Activated CD4-positive, alpha-beta T cell treated with anti-CD3 and anti-CD28 coated beads, Interleukin-2, amount 10 ng/mL, durations not matched to agents 7 days and 5 days (primary cell): Measurements from ENCODE around the gene IL15RA. TPM values are rescaled to one million over a fixed set of nuclear protein-coding genes. Genes with fewer than 3 reads are reported as not detected.
A peak's percentile ranks its signal among the peaks of the same experiment; 100 is the strongest.

Source experiments
- CTCF ChIA-PET: fragments of 350-600 bp; sonication (Branson Sonifier 250); formaldehyde crosslinking; loops from one replicate; lab custom pipeline; 2021; ENCODE audit warnings: antibody characterized with exemption; lab: Charles Lee
- POLR2A ChIA-PET: fragments of 350-600 bp; sonication (Branson Sonifier 250); formaldehyde crosslinking; loops from one replicate; lab custom pipeline; 2021; ENCODE audit warnings: antibody characterized with exemption; lab: Charles Lee
- DNase-seq: peaks from one replicate; pipeline ENCODE4 v3.0.0-alpha.2; 2020
- H3K27ac Mint-ChIP-seq: one replicate; pipeline ENCODE4 v1.8.0; 2021; ENCODE audit warnings: mild to moderate bottlenecking, moderate library complexity, mixed read lengths
- H3K27me3 Mint-ChIP-seq: one replicate; pipeline ENCODE4 v1.8.0; 2021; ENCODE audit warnings: mixed read lengths
- H3K36me3 Mint-ChIP-seq: one replicate; pipeline ENCODE4 v1.8.0; 2021; ENCODE audit warnings: low read depth, mixed read lengths
- H3K4me1 Mint-ChIP-seq: one replicate; pipeline ENCODE4 v1.8.0; 2021; ENCODE audit warnings: mixed read lengths
- H3K4me3 Mint-ChIP-seq: one replicate; pipeline ENCODE4 v1.8.0; 2021; ENCODE audit warnings: mild to moderate bottlenecking, moderate library complexity, mixed read lengths
- H3K9me3 Mint-ChIP-seq: one replicate; pipeline ENCODE4 v1.8.0; 2021; ENCODE audit warnings: mixed read lengths
- total RNA-seq, 2 experiments: library from RNA; stranded (reverse); gene quantifications; one replicate each; pipeline ENCODE4 v1.2.3, GENCODE V29; 2021

Gene IL15RA
- 10 to 100 TPM; 16.1 to 16.5 TPM for total RNA-seq

GRCh38 chr10:5977471-5978229, at the start of gene IL15RA:
IL15RA (minus strand) TSS chr10:5977543; CDS start chr10:5977492, 51 bp downstream.
- Mint-ChIP-seq H3K4me3 (peak within 1 kb of the TSS; percentile 91), H3K27me3 (peaks cover 3% of the 10 kb centered on the region), H3K9me3 (no peaks in the 10 kb centered on the region), H3K27ac (peak within 1 kb of the TSS; percentile 96), H3K4me1 (peaks cover 25% of the 10 kb centered on the region), H3K36me3 (peaks cover 5% of the 10 kb centered on the region)
- peak; percentile 91 for DNase-seq
- ChIA-PET POLR2A (no interaction called here), CTCF (interaction anchor here (0.7 to 1.9 kb wide), 6 partner anchors 16 to 355 kb away, joined by 3 to 6 read pairs (median 4); no protein-coding TSS in a partner anchor)

GRCh38 chr10:6025683-6026255, 48.4 kb upstream of the IL15RA start:
- Mint-ChIP-seq H3K27me3 (no peaks in the 10 kb centered on the region), H3K9me3 (peaks cover 9% of the 10 kb centered on the region), H3K36me3 (peaks cover 75% of the 10 kb centered on the region), H3K27ac (no peak overlapping the region), H3K4me1 (peaks cover 50% of the 10 kb centered on the region), H3K4me3 (no peak overlapping the region)
- CTCF ChIA-PET, result interaction anchor here (0.7 to 2.4 kb wide), 2 partner anchors 8 to 520 kb away, joined by 3 to 8 read pairs; no protein-coding TSS in a partner anchor
- DNase-seq, result peak; percentile 3
- POLR2A ChIA-PET, result no interaction called here

GRCh38 chr10:6024334-6024682, 47.0 kb upstream of the IL15RA start:
- ChIA-PET POLR2A (no interaction called here), CTCF (interaction anchor here (0.6 to 2.4 kb wide), 2 partner anchors 9 to 26 kb away, joined by 4 to 8 read pairs; no protein-coding TSS in a partner anchor)
- Mint-ChIP-seq H3K4me3 (no peak overlapping the region), H3K27ac (peak overlapping the region; percentile 66), H3K9me3 (peaks cover under 1% of the 10 kb centered on the region), H3K4me1 (peaks cover 46% of the 10 kb centered on the region), H3K27me3 (no peaks in the 10 kb centered on the region), H3K36me3 (peaks cover 74% of the 10 kb centered on the region)
- peak; percentile 3 for DNase-seq

- H3K27me3 Mint-ChIP-seq, result no peaks in the 10 kb centered on the region
- no peak overlapping the region for H3K4me3 Mint-ChIP-seq
- H3K36me3 Mint-ChIP-seq, result peaks cover 79% of the 10 kb centered on the region
- peaks cover 3% of the 10 kb centered on the region for H3K9me3 Mint-ChIP-seq
- peak overlapping the region; percentile 66 for H3K27ac Mint-ChIP-seq
- CTCF ChIA-PET, result interaction anchor here (0.8 to 2.4 kb wide), 3 partner anchors 10 to 14 kb away, joined by 3 to 8 read pairs (median 5); no protein-coding TSS in a partner anchor
- H3K4me1 Mint-ChIP-seq, result peaks cover 51% of the 10 kb centered on the region
- POLR2A ChIA-PET, result no interaction called here
- no peak for DNase-seq
These were observed 46.5 kb upstream of the IL15RA start for GRCh38 chr10:6023661-6024333.

- Mint-ChIP-seq H3K27ac (no peak overlapping the region), H3K36me3 (peaks cover 74% of the 10 kb centered on the region), H3K27me3 (no peaks in the 10 kb centered on the region), H3K4me3 (no peak overlapping the region), H3K9me3 (peaks cover 3% of the 10 kb centered on the region), H3K4me1 (peaks cover 43% of the 10 kb centered on the region)
- POLR2A ChIA-PET, result no interaction called here
- CTCF ChIA-PET, result interaction anchor here (0.8 kb wide), 2 partner anchors 9 to 46 kb away, joined by 3 to 5 read pairs; no protein-coding TSS in a partner anchor
- DNase-seq, result no peak
These were observed 45.3 kb upstream of the IL15RA start for GRCh38 chr10:6022660-6023059.

- DNase-seq, result peak; percentile 1
- Mint-ChIP-seq H3K4me1 (peaks cover 42% of the 10 kb centered on the region), H3K36me3 (peaks cover 72% of the 10 kb centered on the region), H3K9me3 (peaks cover 3% of the 10 kb centered on the region), H3K4me3 (no peak overlapping the region), H3K27ac (peak overlapping the region; percentile 16), H3K27me3 (no peaks in the 10 kb centered on the region)
- POLR2A ChIA-PET, result no interaction called here
- CTCF ChIA-PET, result interaction anchor here (0.9 to 2.0 kb wide), 3 partner anchors 11 to 52 kb away, joined by 4 read pairs; no protein-coding TSS in a partner anchor
These were observed 43.5 kb upstream of the IL15RA start for GRCh38 chr10:6020826-6021225.

- no peak for DNase-seq
- peaks cover 73% of the 10 kb centered on the region for H3K36me3 Mint-ChIP-seq
- H3K27me3 Mint-ChIP-seq, result no peaks in the 10 kb centered on the region
- H3K4me3 Mint-ChIP-seq, result no peak overlapping the region
- POLR2A ChIA-PET, result no interaction called here
- CTCF ChIA-PET, result interaction anchor here (0.9 to 2.0 kb wide), 4 partner anchors 10 to 53 kb away, joined by 3 to 4 read pairs (median 4); no protein-coding TSS in a partner anchor
- peaks cover 53% of the 10 kb centered on the region for H3K4me1 Mint-ChIP-seq
- H3K27ac Mint-ChIP-seq, result peak overlapping the region; percentile 22
- H3K9me3 Mint-ChIP-seq, result peaks cover 3% of the 10 kb centered on the region
These were observed 42.5 kb upstream of the IL15RA start for GRCh38 chr10:6019796-6020195.

GRCh38 chr10:6019010-6019782, 41.9 kb upstream of the IL15RA start:
- peaks cover 73% of the 10 kb centered on the region for H3K36me3 Mint-ChIP-seq
- H3K27ac Mint-ChIP-seq, result peak overlapping the region; percentile 27
- DNase-seq, result no peak
- H3K4me3 Mint-ChIP-seq, result no peak overlapping the region
- H3K27me3 Mint-ChIP-seq, result no peaks in the 10 kb centered on the region
- ChIA-PET POLR2A (no interaction called here), CTCF (interaction anchor here (1.3 to 2.0 kb wide), 3 partner anchors 9 to 39 kb away, joined by 3 to 4 read pairs (median 4); no protein-coding TSS in a partner anchor)
- H3K9me3 Mint-ChIP-seq, result peaks cover 3% of the 10 kb centered on the region
- H3K4me1 Mint-ChIP-seq, result peaks cover 58% of the 10 kb centered on the region

- Mint-ChIP-seq H3K4me3 (no peak overlapping the region), H3K9me3 (peaks cover 3% of the 10 kb centered on the region), H3K36me3 (peaks cover 71% of the 10 kb centered on the region), H3K27ac (peak overlapping the region; percentile 27), H3K27me3 (no peaks in the 10 kb centered on the region), H3K4me1 (peaks cover 57% of the 10 kb centered on the region)
- ChIA-PET POLR2A (no interaction called here), CTCF (interaction anchor here (1.0 kb wide), 1 partner anchor 31 kb away, joined by 3 read pairs; no protein-coding TSS in a partner anchor)
- no peak for DNase-seq
These were observed 41.1 kb upstream of the IL15RA start for GRCh38 chr10:6018422-6018821.

- CTCF ChIA-PET, result interaction anchor here (1.0 kb wide), 1 partner anchor 30 kb away, joined by 3 read pairs; no protein-coding TSS in a partner anchor
These were observed 40.5 kb upstream of the IL15RA start for GRCh38 chr10:6017781-6018354.

GRCh38 chr10:6014241-6014761, 37.0 kb upstream of the IL15RA start:
- Mint-ChIP-seq H3K4me1 (peaks cover 45% of the 10 kb centered on the region), H3K9me3 (peaks cover 3% of the 10 kb centered on the region), H3K27ac (peak overlapping the region; percentile 87), H3K27me3 (no peaks in the 10 kb centered on the region), H3K4me3 (no peak overlapping the region), H3K36me3 (peaks cover 58% of the 10 kb centered on the region)
- ChIA-PET CTCF (interaction anchor here (0.6 to 2.2 kb wide), 8 partner anchors 9 to 334 kb away, joined by 3 to 7 read pairs (median 4); no protein-coding TSS in a partner anchor), POLR2A (no interaction called here)
- peak; percentile 76 for DNase-seq

More at GRCh38 chr10:6017781-6018354, 40.5 kb upstream of the IL15RA start:
- Mint-ChIP-seq H3K4me1 (peaks cover 57% of the 10 kb centered on the region), H3K9me3 (peaks cover 3% of the 10 kb centered on the region), H3K27ac (no peak overlapping the region), H3K36me3 (peaks cover 68% of the 10 kb centered on the region), H3K4me3 (no peak overlapping the region), H3K27me3 (no peaks in the 10 kb centered on the region)
- POLR2A ChIA-PET, result no interaction called here
- DNase-seq, result no peak
